ENCODE data around the gene ZBTB49. TPM values are rescaled to one million over a fixed set of nuclear protein-coding genes. Genes with fewer than 3 reads are reported as not detected.

ZBTB49 gene
- polyA plus RNA-seq, 1 donor from 2014 or later, result 16.5 TPM

GRCh38 chr4:4269856-4270255 lies 20.2 kb upstream of the ZBTB49 start:
- no peak overlapping the region for H3K4me3 ChIP-seq (ENCODE audit: low read length)
- no peak overlapping the region for H3K9ac ChIP-seq (ENCODE audit: low read length)
- no peak overlapping the region for H3K4me2 ChIP-seq (ENCODE audit: low read length)
- H3K79me2 ChIP-seq (replicated peaks; ENCODE audit: insufficient read depth, low read length), result no peaks in the 10 kb centered on the region
- no peak overlapping the region for H3K27ac ChIP-seq (ENCODE audit: low read length)
- H3K9me2 ChIP-seq (ENCODE audit: insufficient read depth, low read length), result no peaks in the 10 kb centered on the region
- no peak for TF ChIP-seq EZH2 (IDR thresholded peaks at IDR 0.05; ENCODE audit: borderline replicate concordance, insufficient read depth, low read length, poor library complexity, severe bottlenecking)
- no peak for TF ChIP-seq TAF1 (IDR thresholded peaks at IDR 0.05; ENCODE audit: low read depth)
- no peak for TF ChIP-seq RAD21 (conservative IDR thresholded peaks at IDR 0.05)
- TF ChIP-seq POLR2AphosphoS5 (IDR thresholded peaks at IDR 0.05), result no peak
- no peak for TF ChIP-seq SMC3 (conservative IDR thresholded peaks at IDR 0.05; ENCODE audit: poor library complexity)
- TF ChIP-seq REST (IDR thresholded peaks at IDR 0.05; ENCODE audit: borderline replicate concordance), result no peak
- no peak for TF ChIP-seq EP300 (conservative IDR thresholded peaks at IDR 0.05; ENCODE audit: poor library complexity, severe bottlenecking)
- TF ChIP-seq MXI1 (conservative IDR thresholded peaks at IDR 0.05; ENCODE audit: poor library complexity, severe bottlenecking), result no peak
- no peak for TF ChIP-seq CTCF (IDR thresholded peaks at IDR 0.05; ENCODE audit: poor library complexity, severe bottlenecking)
- H3K27me3 ChIP-seq (ENCODE audit: insufficient read depth, low read depth, low read length), result no peaks in the 10 kb centered on the region
- H4K20me1 ChIP-seq (ENCODE audit: insufficient read depth), result no peaks in the 10 kb centered on the region
- no peaks in the 10 kb centered on the region for H3K9me3 ChIP-seq (ENCODE audit: low read length)
- no peaks in the 10 kb centered on the region for H3K36me3 ChIP-seq (ENCODE audit: insufficient read depth, low read length)
- H3F3A ChIP-seq (ENCODE audit: insufficient read depth, low read length, poor library complexity, severe bottlenecking), result no peaks in the 10 kb centered on the region
- H2AFZ ChIP-seq (ENCODE audit: low read depth, low read length), result no peak overlapping the region

- H3K4me3 ChIP-seq (ENCODE audit: low read length), result no peak overlapping the region
- H4K20me1 ChIP-seq (ENCODE audit: insufficient read depth), result no peaks in the 10 kb centered on the region
- no peak overlapping the region for H3K27ac ChIP-seq (ENCODE audit: low read length)
- no peak overlapping the region for H2AFZ ChIP-seq (ENCODE audit: low read depth, low read length)
- H3K36me3 ChIP-seq (ENCODE audit: insufficient read depth, low read length), result no peaks in the 10 kb centered on the region
- no peaks in the 10 kb centered on the region for H3F3A ChIP-seq (ENCODE audit: insufficient read depth, low read length, poor library complexity, severe bottlenecking)
- TF ChIP-seq TAF1 (IDR thresholded peaks at IDR 0.05; ENCODE audit: low read depth) (no peak), POLR2AphosphoS5 (IDR thresholded peaks at IDR 0.05) (no peak)
- no peaks in the 10 kb centered on the region for H3K79me2 ChIP-seq (replicated peaks; ENCODE audit: insufficient read depth, low read length)
- H3K9me2 ChIP-seq (ENCODE audit: insufficient read depth, low read length), result no peaks in the 10 kb centered on the region
- no peak overlapping the region for H3K9ac ChIP-seq (ENCODE audit: low read length)
- no peaks in the 10 kb centered on the region for H3K27me3 ChIP-seq (ENCODE audit: insufficient read depth, low read depth, low read length)
- H3K9me3 ChIP-seq (ENCODE audit: low read length), result no peaks in the 10 kb centered on the region
- no peak overlapping the region for H3K4me2 ChIP-seq (ENCODE audit: low read length)
Measured at GRCh38 chr4:4270529-4270928, 19.5 kb upstream of the ZBTB49 start.

GRCh38 chr4:4271912-4272311 lies 18.1 kb upstream of the ZBTB49 start:
- H3K4me3 ChIP-seq (ENCODE audit: low read length), result no peak overlapping the region
- H3K9me2 ChIP-seq (ENCODE audit: insufficient read depth, low read length), result no peaks in the 10 kb centered on the region
- no peak overlapping the region for H2AFZ ChIP-seq (ENCODE audit: low read depth, low read length)
- H3K9me3 ChIP-seq (ENCODE audit: low read length), result no peaks in the 10 kb centered on the region
- H3K27me3 ChIP-seq (ENCODE audit: insufficient read depth, low read depth, low read length), result no peaks in the 10 kb centered on the region
- no peak overlapping the region for H3K9ac ChIP-seq (ENCODE audit: low read length)
- no peak overlapping the region for H3K4me2 ChIP-seq (ENCODE audit: low read length)
- TF ChIP-seq RAD21 (conservative IDR thresholded peaks at IDR 0.05) (no peak), POLR2AphosphoS5 (IDR thresholded peaks at IDR 0.05) (no peak), MXI1 (conservative IDR thresholded peaks at IDR 0.05; ENCODE audit: poor library complexity, severe bottlenecking) (no peak), REST (IDR thresholded peaks at IDR 0.05; ENCODE audit: borderline replicate concordance) (no peak), SMC3 (conservative IDR thresholded peaks at IDR 0.05; ENCODE audit: poor library complexity) (no peak), TAF1 (IDR thresholded peaks at IDR 0.05; ENCODE audit: low read depth) (no peak), EP300 (conservative IDR thresholded peaks at IDR 0.05; ENCODE audit: poor library complexity, severe bottlenecking) (no peak), CTCF (IDR thresholded peaks at IDR 0.05; ENCODE audit: poor library complexity, severe bottlenecking) (no peak), EZH2 (IDR thresholded peaks at IDR 0.05; ENCODE audit: borderline replicate concordance, insufficient read depth, low read length, poor library complexity, severe bottlenecking) (no peak)
- no peaks in the 10 kb centered on the region for H3F3A ChIP-seq (ENCODE audit: insufficient read depth, low read length, poor library complexity, severe bottlenecking)
- no peaks in the 10 kb centered on the region for H4K20me1 ChIP-seq (ENCODE audit: insufficient read depth)
- H3K79me2 ChIP-seq (replicated peaks; ENCODE audit: insufficient read depth, low read length), result no peaks in the 10 kb centered on the region
- no peaks in the 10 kb centered on the region for H3K36me3 ChIP-seq (ENCODE audit: insufficient read depth, low read length)
- H3K27ac ChIP-seq (ENCODE audit: low read length), result no peak overlapping the region
